Measurements from ENCODE around the gene LRFN2. TPM values are rescaled to one million over a fixed set of nuclear protein-coding genes. Genes with fewer than 3 reads are reported as not detected.

The LRFN2 gene
- total RNA-seq, 6 donors from 2014 or later, result 0.06 to 0.20 TPM; not detected in 4

DNA sequence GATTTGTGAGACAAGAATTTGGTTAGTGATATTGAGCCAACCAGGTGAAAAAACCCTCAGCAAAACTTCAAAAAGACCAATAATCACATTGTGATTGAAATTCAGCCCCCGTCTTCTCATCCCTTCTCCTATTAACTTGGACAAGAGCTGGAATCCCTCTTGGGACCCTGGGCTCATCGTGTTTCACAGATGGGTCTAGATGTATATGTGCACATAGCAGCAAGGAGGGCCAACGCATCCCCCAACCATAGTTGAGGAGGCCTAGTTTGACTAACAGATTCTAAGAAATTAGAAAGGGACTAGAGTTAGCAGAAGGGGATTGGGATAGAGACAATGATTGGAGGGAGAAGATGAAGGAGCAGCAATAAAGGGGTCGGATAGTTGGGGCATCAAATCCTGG is 19.8 kb upstream of the LRFN2 start:
- WGBS, 2 donors, result 80 to 86% methylated on average over 4 of the region's 4 CpGs

GRCh38 chr6:40606526-40606925 is 19.4 kb upstream of the LRFN2 start:
- no peaks in the 10 kb centered on the region for H3K27me3 ChIP-seq
- H3K4me1 ChIP-seq, result no peaks in the 10 kb centered on the region
- 77 to 85% methylated on average over 2 of the region's 2 CpGs for WGBS, 2 donors
- no peak overlapping the region for H3K27ac ChIP-seq
- TF ChIP-seq POLR2AphosphoS5 (IDR thresholded peaks at IDR 0.05), result no peak
- no peak for TF ChIP-seq CTCF (IDR thresholded peaks at IDR 0.05)
- TF ChIP-seq POLR2A (IDR thresholded peaks at IDR 0.05), result no peak
- ATAC-seq (ENCODE audit: low FRiP score in 2 of 2), result no peak
- H3K4me3 ChIP-seq, result no peak overlapping the region
- no peak for DNase-seq
- no peaks in the 10 kb centered on the region for H3K36me3 ChIP-seq
- H3K9me3 ChIP-seq, result no peaks in the 10 kb centered on the region

More for the DNA sequence above, 19.8 kb upstream of the LRFN2 start:
- Histone ChIP-seq H3K36me3 (no peaks in the 10 kb centered on the region), H3K27me3 (no peaks in the 10 kb centered on the region), H3K27ac (no peak overlapping the region), H3K9me3 (no peaks in the 10 kb centered on the region), H3K4me3 (no peak overlapping the region), H3K4me1 (no peaks in the 10 kb centered on the region)
- TF ChIP-seq POLR2AphosphoS5 (IDR thresholded peaks at IDR 0.05) (no peak), POLR2A (IDR thresholded peaks at IDR 0.05) (no peak), EP300 (IDR thresholded peaks at IDR 0.05) (no peak), CTCF (IDR thresholded peaks at IDR 0.05) (no peak)
- ATAC-seq (ENCODE audit: low FRiP score in 2 of 2) (no peak), DNase-seq (no peak)

GRCh38 chr6:40604082-40604481 is 16.9 kb upstream of the LRFN2 start:
- no peaks in the 10 kb centered on the region for H3K36me3 ChIP-seq
- no peak overlapping the region for H3K27ac ChIP-seq
- DNase-seq (no peak), ATAC-seq (ENCODE audit: low FRiP score in 2 of 2) (no peak)
- H3K9me3 ChIP-seq, result no peaks in the 10 kb centered on the region
- H3K4me1 ChIP-seq, result no peaks in the 10 kb centered on the region
- WGBS, 2 donors, result 86% methylated on average over 2 of the region's 2 CpGs
- H3K4me3 ChIP-seq, result no peak overlapping the region
- H3K27me3 ChIP-seq, result peaks cover 0 to 5% (median 1%) of the 10 kb centered on the region in 4 donors
- TF ChIP-seq EP300 (IDR thresholded peaks at IDR 0.05) (no peak), CTCF (IDR thresholded peaks at IDR 0.05) (no peak), POLR2AphosphoS5 (IDR thresholded peaks at IDR 0.05) (no peak), POLR2A (IDR thresholded peaks at IDR 0.05) (no peak)

- WGBS, 2 donors, result 32 to 37% methylated on average over 13 to 28 of the region's 28 CpGs
- peak in 1 of 2 donors; percentile 85 for DNase-seq
- Histone ChIP-seq H3K4me3 (no peak overlapping the region), H3K36me3 (no peaks in the 10 kb centered on the region), H3K4me1 (no peaks in the 10 kb centered on the region), H3K9me3 (no peaks in the 10 kb centered on the region), H3K27ac (no peak overlapping the region), H3K27me3 (peaks cover 0 to 5% (median 1%) of the 10 kb centered on the region in 4 donors)
- ATAC-seq (ENCODE audit: low FRiP score in 2 of 2), result no peak
- TF ChIP-seq CTCF (IDR thresholded peaks at IDR 0.05), result no peak
- TF ChIP-seq EP300 (IDR thresholded peaks at IDR 0.05), result no peak
- no peak for TF ChIP-seq POLR2A (IDR thresholded peaks at IDR 0.05)
- no peak for TF ChIP-seq POLR2AphosphoS5 (IDR thresholded peaks at IDR 0.05)
Measured at GRCh38 chr6:40599555-40599954, 12.4 kb upstream of the LRFN2 start.

GRCh38 chr6:40598516-40598915 is 11.4 kb upstream of the LRFN2 start:
- H3K27me3 ChIP-seq, result peaks cover 0 to 5% (median 1%) of the 10 kb centered on the region in 4 donors
- no peaks in the 10 kb centered on the region for H3K9me3 ChIP-seq
- no peak overlapping the region for H3K27ac ChIP-seq
- no peak for DNase-seq
- H3K36me3 ChIP-seq, result no peaks in the 10 kb centered on the region
- no peak for ATAC-seq (ENCODE audit: low FRiP score in 2 of 2)
- no peaks in the 10 kb centered on the region for H3K4me1 ChIP-seq
- no peak overlapping the region for H3K4me3 ChIP-seq
- WGBS, 2 donors, result 77 to 86% methylated on average over 5 of the region's 5 CpGs
- TF ChIP-seq CTCF (IDR thresholded peaks at IDR 0.05) (no peak), POLR2A (IDR thresholded peaks at IDR 0.05) (no peak), EP300 (IDR thresholded peaks at IDR 0.05) (no peak), POLR2AphosphoS5 (IDR thresholded peaks at IDR 0.05) (no peak)
